ENCODE data around the gene AP3B2.

- TF ChIP-seq CTCF (IDR thresholded peaks at IDR 0.05) (no peak), POLR2A (IDR thresholded peaks at IDR 0.05) (no peak), POLR2AphosphoS5 (IDR thresholded peaks at IDR 0.05) (no peak)
Observed at GRCh38 chr15:82697735-82698407, 11.8 kb downstream of the AP3B2 start.
